HG03066 (cell line): ENCODE results near the gene FAM174B.

ENCODE experiments used
- ATAC-seq: cut with Tn5 transposase; IDR thresholded peaks from one replicate; pipeline ENCODE4 v1.9.1; 2021; ENCODE audit warnings: low read depth; ENCODE audit not compliant: unreplicated experiment

Gene FAM174B

GRCh38 chr15:92665100-92665555 is 9.6 kb upstream of the FAM174B start:
- ATAC-seq = no peak

DNA sequence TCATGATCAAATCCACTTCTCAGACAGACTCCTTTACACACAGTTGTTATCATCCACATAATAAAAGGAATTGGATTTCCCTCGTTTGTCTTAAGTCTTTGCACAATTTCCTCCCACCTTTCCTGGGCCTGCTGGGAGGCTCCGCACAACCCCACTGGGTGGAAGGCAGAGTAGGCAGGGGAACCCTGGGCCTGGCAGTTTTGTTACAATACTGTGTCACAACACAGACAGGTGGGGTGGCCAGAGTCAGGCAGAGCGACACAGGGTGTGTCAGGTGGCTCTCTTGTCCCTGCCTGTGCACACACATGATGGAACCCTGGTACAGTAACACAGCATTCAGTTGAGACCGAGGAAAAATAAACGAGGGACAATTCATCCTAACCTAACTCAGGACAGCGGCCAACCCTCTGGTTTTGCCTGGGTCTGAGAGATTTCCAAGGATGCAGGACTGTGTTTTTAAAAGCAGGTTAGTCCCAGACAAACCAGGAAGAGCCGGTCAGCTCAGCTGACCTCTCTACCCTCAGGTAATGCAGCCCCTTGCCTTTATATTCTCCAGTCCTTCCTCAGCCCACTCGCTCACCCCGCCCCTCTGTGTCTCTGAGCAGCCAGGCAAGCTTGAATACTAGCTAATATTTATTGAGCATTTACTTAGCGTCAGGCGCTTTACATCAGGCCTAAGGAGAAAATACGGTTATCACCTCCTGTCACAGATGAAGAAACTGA is 8.8 kb upstream of the FAM174B start:
- ATAC-seq = no peak

DNA sequence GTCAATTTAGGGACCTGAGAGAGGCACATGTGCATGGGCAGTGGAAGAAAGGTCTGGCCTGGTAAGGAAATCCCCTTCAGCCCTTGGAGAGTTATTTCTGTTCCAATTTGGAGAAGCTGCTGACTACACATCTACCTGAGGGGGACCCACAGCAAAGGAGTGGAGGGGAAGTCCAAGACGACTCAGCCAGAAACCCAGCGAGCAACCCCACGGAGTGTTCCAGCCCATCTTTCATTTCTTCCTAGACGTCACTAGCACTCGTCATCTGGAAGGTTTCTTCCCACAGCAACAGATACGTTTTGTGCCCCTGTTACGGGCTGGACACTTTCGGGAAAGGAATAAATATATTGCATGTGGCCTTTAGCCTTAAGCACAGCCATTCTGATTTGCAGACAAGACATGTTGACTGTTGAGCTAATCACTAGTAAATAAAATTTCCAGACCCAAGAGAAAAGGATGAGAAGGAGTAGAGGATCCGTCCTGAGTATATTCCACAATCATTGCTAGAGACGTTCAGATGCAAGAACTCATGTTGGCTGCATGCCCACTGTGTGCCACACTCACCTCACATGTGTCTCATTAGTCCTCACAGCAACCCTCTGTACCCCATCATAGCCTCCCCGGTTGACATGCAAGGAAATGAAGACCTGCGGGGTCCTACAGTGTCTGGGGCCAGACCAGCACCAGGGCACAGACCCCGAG is 7.8 kb upstream of the FAM174B start:
- ATAC-seq = peak; percentile 78

- peak; percentile 19 for ATAC-seq
These were observed 7.2 kb upstream of the FAM174B start for GRCh38 chr15:92662762-92663161.

DNA sequence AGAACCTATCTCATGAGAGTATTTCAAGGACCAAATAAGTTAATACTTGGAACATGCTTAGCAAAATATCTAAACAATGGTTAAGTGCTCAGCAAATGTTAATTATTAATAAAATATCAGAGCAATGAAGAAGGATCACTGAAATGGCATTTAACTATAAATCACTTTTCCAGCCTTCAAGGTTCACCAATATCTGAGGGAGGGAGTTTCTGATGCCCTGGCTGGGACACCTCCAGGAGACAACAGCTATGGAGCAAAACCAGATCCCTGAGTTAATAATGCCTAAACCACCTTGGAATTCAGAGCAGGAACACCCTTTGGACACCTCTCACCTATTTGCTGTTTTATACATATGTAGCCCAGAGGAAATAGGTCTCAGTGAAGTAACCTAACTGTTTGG is 6.4 kb upstream of the FAM174B start:
- ATAC-seq = no peak

GRCh38 chr15:92661069-92661468 is 5.5 kb upstream of the FAM174B start:
- ATAC-seq = no peak

DNA sequence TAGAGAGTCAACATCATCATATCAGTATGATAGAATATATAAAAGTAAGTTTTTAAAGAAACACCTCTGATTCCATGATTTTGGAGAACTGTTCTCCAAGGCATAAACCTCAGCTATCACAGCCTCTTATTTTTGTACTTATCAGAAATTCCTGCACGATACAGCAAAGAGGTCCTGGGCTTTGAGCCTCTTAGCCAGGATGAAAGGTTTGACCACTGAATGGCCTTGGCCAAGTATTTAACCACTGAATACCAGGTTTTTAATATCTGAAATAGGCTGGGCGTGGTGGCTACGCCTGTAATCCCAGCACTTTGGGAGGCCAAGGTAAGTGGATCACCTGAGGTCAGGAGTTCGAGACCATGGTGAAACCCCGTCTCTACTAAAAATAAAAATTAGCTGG is 1.9 kb upstream of the FAM174B start:
- ATAC-seq = no peak

DNA sequence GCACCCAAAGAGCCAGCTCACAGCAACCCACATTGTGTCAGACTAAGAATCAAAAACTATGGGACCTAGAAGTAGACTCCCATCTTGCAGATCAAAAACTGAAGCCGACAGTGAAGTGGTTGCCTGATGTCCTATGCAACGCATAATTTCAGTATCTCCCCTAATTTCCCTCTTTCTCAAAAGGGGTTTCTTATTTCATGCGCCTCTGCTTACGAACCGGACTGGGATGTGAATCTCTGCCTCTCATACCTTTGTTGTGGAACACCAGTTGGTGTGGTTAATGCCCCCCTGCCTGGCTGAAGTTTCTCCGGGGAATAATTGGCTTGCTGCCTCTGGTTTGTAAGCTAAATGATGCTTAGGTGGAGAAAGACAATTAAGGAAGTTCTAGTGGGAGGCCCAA is 514 bp upstream of the FAM174B start:
- ATAC-seq = no peak

GRCh38 chr15:92654662-92655061 is 913 bp downstream of the FAM174B start:
- no peak for ATAC-seq

- no peak for ATAC-seq
These were observed 1.6 kb downstream of the FAM174B start for GRCh38 chr15:92653836-92654539.

DNA sequence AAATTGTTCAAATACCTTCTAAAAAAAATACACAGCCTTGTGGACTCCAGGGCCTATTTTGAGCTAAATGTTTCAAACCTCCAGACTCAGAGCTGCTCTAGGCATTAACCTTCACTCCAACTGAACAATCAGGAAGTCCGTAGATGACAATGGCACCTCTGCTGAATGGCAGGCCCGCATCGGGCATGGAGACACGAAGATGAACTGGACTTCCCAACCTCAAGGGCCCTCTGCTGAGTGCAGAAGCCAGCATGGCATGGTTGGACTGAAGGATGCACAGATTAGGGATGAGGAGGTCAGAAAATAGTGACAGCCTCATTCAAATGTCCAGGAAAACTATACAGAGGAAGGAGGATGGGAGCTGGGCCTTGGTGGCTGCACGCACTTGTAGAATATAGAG is 2.2 kb downstream of the FAM174B start:
- ATAC-seq = no peak

DNA sequence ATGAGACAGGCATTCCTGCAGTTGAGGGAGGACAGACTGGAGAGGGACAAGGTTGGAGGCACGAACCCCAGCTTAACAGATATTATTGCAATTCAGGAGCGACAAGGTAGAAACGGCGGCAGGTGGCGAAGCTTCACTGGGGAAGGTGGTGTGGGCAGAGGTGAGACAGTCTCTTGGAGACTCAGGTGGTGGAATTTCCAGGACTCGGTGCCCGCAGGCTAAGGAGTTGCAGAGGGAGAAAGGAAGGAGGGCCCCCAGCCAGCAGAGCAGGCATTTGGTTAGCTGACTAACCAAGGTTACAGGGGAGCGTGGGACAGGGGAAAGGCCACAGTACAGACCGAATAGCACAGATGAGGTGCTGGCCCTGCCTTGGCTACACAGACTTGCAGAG is 3.0 kb downstream of the FAM174B start:
- ATAC-seq = no peak

DNA sequence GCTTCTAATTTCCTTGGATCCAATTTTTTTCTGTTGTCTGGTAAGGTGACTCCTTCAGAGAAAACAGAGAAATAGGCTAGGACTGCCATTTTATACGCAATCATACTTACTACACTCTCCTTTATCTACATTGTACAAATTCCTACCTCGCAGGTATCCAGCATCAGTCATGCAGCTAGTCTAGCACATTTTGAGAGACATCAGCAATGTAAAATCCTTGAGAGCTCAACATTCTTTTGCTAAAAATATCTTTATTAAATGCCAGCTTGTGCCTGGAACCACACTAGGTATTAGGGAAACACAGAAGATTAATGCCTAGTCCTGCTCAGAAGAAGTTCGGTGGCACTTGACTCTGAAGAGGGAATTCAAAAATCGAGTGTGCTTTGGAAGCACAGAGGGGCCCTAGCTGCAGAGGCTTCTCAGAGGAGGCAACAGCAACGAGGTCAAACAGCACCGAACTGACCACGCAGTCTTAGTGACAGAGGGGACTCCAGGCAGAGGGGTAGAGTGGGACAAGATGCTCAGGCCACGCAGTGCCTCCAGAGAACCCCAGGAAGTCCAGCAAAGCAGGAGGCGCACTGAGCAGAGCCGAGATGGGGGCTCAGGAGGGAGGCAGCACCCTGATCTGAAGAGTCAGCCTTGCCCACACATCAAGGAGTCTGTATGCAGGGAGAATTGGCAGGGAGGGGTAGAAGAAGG is 3.5 kb downstream of the FAM174B start:
- no peak for ATAC-seq

DNA sequence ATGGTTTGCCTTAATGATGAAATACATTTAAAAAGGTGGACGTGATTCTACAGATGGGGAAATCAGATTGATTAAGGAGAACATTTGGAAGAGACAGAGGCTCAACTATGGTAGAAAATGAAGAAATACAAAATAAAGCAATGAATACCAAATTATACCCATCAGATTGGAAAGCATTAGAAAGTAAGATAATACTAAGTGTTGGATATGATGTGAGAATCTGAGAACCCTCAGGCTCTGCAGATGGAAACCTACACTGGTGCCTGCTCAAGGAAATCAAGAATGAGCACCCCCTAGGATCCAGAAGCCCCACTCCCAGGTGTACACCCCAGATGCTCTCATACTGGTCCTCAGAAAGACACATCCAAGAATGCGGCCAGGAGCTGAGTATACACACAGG is 4.6 kb downstream of the FAM174B start:
- ATAC-seq = no peak

DNA sequence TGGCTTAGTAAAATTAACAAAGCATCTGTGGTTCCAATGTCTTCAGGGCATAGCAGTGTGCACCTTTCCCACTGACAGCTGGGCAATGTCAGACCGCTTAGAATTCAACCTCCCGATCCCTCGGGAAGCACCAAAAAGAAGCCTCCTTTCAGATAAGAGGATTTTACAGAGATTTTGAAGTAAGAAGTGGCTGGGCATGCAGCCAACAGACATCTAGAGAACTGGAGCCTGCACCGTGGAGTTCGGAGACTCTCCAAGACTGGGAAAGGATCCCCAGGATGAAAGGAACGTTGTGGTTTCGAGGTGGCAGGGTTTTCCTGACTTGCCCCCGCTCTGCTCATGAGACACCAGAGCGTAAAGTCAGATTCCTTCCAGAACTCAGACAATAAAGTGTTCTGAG is 5.3 kb downstream of the FAM174B start:
- no peak for ATAC-seq

- ATAC-seq = no peak
These were observed 7.2 kb downstream of the FAM174B start for GRCh38 chr15:92648190-92648875.

DNA sequence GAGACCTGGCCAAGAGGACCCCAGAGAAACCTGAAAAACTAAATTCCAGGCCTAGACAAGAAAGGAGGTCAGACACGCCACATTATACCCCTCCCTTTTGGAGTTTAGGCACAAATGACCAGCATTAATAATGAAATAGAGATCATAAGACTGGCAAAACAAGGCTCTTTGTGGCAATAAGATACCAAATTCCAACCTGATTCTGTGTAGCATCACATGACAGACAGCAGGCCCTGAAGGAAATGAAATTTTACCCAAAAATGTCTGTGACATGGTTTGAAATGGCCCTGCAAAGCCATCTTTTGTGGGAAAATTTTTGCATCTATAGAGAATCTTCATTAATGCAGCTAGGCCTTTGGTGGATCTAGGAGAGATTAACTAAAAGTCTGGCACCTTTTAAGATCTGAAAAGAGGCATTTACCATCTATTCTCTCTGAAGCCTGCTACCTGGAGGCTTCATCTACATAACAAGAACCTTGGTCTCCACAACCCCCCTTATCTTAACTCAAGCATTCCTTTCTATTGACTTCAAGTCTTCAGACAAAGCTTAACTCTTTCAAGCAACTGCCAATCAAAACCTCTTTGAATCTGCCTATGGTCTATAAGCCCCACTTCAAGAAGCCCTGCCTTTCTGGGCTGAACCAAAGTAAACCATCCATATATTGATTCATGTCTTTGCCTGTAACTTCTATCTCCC is 8.0 kb downstream of the FAM174B start:
- ATAC-seq = no peak

DNA sequence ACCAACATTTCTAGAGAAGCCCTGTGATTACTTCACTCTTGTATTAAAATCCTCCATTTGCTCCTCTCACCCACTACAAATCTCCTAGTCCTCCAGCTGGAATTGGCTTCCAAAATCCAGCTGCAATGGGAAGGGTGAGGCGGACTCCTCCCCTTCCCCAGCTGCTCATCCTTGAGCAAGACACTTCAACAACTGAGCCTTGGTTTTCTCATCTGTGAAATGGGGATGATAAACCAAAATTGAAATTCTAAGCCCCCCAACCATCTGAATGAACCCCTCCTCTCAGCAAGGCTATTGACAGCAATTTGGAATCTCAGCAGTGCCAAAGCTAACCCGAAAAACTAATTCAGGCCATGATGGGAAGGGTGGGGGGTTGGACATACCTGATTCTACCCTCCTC is 9.4 kb downstream of the FAM174B start:
- ATAC-seq = no peak

DNA sequence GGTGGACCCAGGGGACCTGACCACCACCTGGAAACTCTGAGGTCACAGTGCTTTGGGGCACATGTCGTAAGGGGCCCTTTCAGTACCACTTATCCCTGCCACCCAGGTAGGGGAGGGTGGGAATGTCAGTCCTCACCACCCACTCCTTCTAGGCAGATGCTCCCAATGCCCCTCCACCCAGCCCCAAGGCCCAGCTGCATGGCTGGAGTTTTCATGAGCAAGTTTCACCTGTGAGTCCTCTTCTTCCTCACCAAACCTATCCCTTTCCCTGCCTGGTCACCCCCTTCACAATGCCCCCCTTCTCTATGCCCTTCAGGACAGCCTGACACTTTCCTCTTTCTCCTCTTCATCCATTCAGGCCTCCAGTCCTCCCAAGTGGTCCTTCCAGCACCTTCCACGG is 9.8 kb downstream of the FAM174B start:
- ATAC-seq = no peak

DNA sequence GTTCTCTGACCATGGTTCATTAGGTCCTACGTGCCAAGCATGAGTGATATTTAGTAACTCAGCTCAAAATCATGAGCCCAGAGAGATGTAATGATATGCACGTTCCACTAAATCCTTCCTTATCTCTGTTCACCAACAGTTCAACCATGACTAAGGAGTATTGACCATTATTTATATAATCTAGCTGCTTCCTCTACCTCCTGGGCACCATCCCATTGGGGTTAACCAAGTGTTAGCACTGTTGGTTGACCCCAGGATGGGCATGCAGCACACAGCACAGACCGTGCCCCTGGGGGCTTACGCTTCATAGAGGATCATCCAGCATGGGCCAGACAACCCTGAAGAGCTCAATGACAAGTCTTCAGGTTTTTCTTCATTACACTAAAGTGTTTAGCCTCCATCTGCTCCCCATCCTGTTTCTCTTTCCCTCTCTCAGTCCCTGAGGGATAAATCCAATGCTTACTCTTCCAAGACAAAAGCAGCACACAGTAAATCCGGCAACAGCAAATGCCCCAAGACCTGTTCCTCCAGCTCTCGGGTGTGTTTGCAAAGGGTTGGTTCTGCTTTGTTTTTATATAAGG is 10.4 kb downstream of the FAM174B start:
- ATAC-seq = no peak
